B cell (primary cell): ENCODE data around the gene CDK9. TPM values are rescaled to one million over a fixed set of nuclear protein-coding genes. Genes with fewer than 3 reads are reported as not detected.

Source experiments
- ATAC-seq: fragments of 200-7000 bp; cut with Tn5 transposase; one replicate; pipeline ENCODE4 v1.10.0; 2021; ENCODE audit warnings: low read depth, mild to moderate bottlenecking, moderate number of reproducible peaks, moderate library complexity
- CTCF ChIA-PET: fragments of 350-600 bp; sonication (Branson Sonifier 250); formaldehyde crosslinking; loops from one replicate; lab custom pipeline; 2021; ENCODE audit warnings: antibody characterized with exemption, inconsistent platforms; lab: Charles Lee
- POLR2A ChIA-PET: fragments of 350-600 bp; sonication (Branson Sonifier 250); formaldehyde crosslinking; loops from one replicate; lab custom pipeline; 2021; ENCODE audit warnings: antibody characterized with exemption; lab: Charles Lee
- DNase-seq: peaks from one replicate; pipeline ENCODE4 v3.0.0; 2013
- H2AFZ ChIP-seq: 2 replicates; pipeline ENCODE4 v1.6.1; 2012; ENCODE audit warnings: mild to moderate bottlenecking, low read depth, low read length; ENCODE audit not compliant: insufficient read depth, poor library complexity, severe bottlenecking
- H3K27ac ChIP-seq, 2 donors: 1 replicate in 1 of 2; 2 replicates in 1 of 2; pipeline ENCODE4 v1.5.1; 2012 to 2013; ENCODE audit warnings: low read length in 2 of 2, mild to moderate bottlenecking in 2 of 2, moderate library complexity in 1 of 2
- H3K27me3 ChIP-seq, 4 experiments: fragments of 200-600 bp in 1 of 4; sonication (generic) in 1 of 4; replicated peaks in 1 of 4; 1 replicate in 2 of 4; 2 replicates in 2 of 4; pipeline versions ENCODE4 v1.6.1 to v1.7.0; 2013 to 2016; ENCODE audit warnings: low read length in 3 of 4, mild to moderate bottlenecking in 2 of 4, mixed read lengths in 1 of 4, moderate library complexity in 1 of 4; ENCODE audit not compliant: insufficient read depth in 4 of 4, control insufficient read depth in 3 of 4; ENCODE audit errors: control extremely low read depth in 1 of 4
- H3K36me3 ChIP-seq, 2 experiments: replicated peaks in 1 of 2; 1 replicate in 1 of 2; 2 replicates in 1 of 2; pipeline versions ENCODE4 v1.6.1 to v1.7.1; 2013; ENCODE audit warnings: low read length in 1 of 2; ENCODE audit not compliant: insufficient read depth in 2 of 2, control insufficient read depth in 1 of 2; ENCODE audit errors: control extremely low read depth in 1 of 2, extremely low read depth in 1 of 2
- H3K4me1 ChIP-seq, 2 donors: fragments of 200-600 bp in 1 of 2; sonication (generic) in 1 of 2; 1 replicate in 1 of 2; 2 replicates in 1 of 2; pipeline versions ENCODE4 v1.5.1 to v1.6.1; 2013 to 2017; ENCODE audit warnings: low read length in 2 of 2; ENCODE audit not compliant: control insufficient read depth in 2 of 2, insufficient read depth in 2 of 2
- H3K4me2 ChIP-seq: replicated peaks from 2 replicates; pipeline ENCODE3; 2012; ENCODE audit warnings: mild to moderate bottlenecking, low read depth, low read length; ENCODE audit not compliant: poor library complexity, severe bottlenecking
- H3K4me3 ChIP-seq, 5 experiments: fragments of 200-600 bp in 1 of 5; sonication (generic) in 1 of 5; 1 replicate in 3 of 5; 2 replicates in 2 of 5; pipeline versions ENCODE4 v1.5.1 to v1.7.0; 2011 to 2016; ENCODE audit warnings: low read length in 4 of 5, mild to moderate bottlenecking in 4 of 5, low read depth in 2 of 5, control low read depth in 1 of 5, moderate library complexity in 1 of 5; ENCODE audit not compliant: insufficient read depth in 1 of 5; ENCODE audit errors: control extremely low read depth in 1 of 5, extremely low read depth in 1 of 5
- H3K79me2 ChIP-seq: fragments of 200-600 bp; sonication (generic); one replicate; pipeline ENCODE4 v1.6.0; 2016; ENCODE audit warnings: low read length; ENCODE audit not compliant: control insufficient read depth, insufficient read depth
- H3K9ac ChIP-seq: fragments of 200-600 bp; sonication (generic); 2 replicates; pipeline ENCODE4 v1.6.1; 2017; ENCODE audit warnings: mild to moderate bottlenecking, low read length, moderate library complexity
- H3K9me3 ChIP-seq, 3 donors: one replicate each; pipeline versions ENCODE4 v1.6.1 to v1.7.1; 2013; ENCODE audit warnings: low read length in 2 of 3; ENCODE audit not compliant: control insufficient read depth in 2 of 3, insufficient read depth in 1 of 3; ENCODE audit errors: control extremely low read depth in 1 of 3
- H4K20me1 ChIP-seq: 2 replicates; pipeline ENCODE4 v1.6.0; 2012; ENCODE audit warnings: mild to moderate bottlenecking, low read length; ENCODE audit not compliant: insufficient read depth, control insufficient read depth, poor library complexity, severe bottlenecking
- H3K27ac Mint-ChIP-seq: one replicate; pipeline ENCODE4 v1.8.0; 2021; ENCODE audit warnings: mixed read lengths
- H3K27me3 Mint-ChIP-seq: one replicate; pipeline ENCODE4 v1.8.0; 2021; ENCODE audit warnings: mixed read lengths
- H3K4me1 Mint-ChIP-seq: one replicate; pipeline ENCODE4 v1.8.0; 2021; ENCODE audit warnings: mixed read lengths
- H3K4me3 Mint-ChIP-seq: one replicate; pipeline ENCODE4 v1.8.0; 2021; ENCODE audit warnings: mixed read lengths
- H3K9me3 Mint-ChIP-seq: one replicate; pipeline ENCODE4 v1.8.0; 2022; ENCODE audit warnings: mixed read lengths; ENCODE audit not compliant: insufficient read depth
- EZH2 ChIP-seq: IDR thresholded peaks from 2 replicates; pipeline ENCODE4 v1.6.1; 2012; ENCODE audit warnings: borderline replicate concordance, low read depth, mild to moderate bottlenecking, moderate library complexity, low read length; ENCODE audit not compliant: insufficient read depth, poor library complexity, severe bottlenecking
- WGBS: methylation state at CpG from one replicate; pipeline ENCODE4 v1.1.5; 2013; ENCODE audit warnings: missing lambda C conversion rate; ENCODE audit not compliant: insufficient coverage; 5-methylcytosine and 5-hydroxymethylcytosine counted together
- intact Hi-C: fragments of 100-400 bp; cut with micrococcal nuclease; formaldehyde crosslinking; loops from one replicate; pipeline ENCODE4 v1.10.0; 2022
- polyA plus RNA-seq: library from polyadenylated mRNA; depleted of rRNA; stranded (reverse); fragments of >200 nt; gene quantifications from 2 replicates; pipeline ENCODE4 v1.2.3, GENCODE V29; 2012
- total RNA-seq, 2 donors: library from RNA; stranded (reverse); fragments of 120-200 nt in 1 of 2; gene quantifications; 1 replicate in 1 of 2; 2 replicates in 1 of 2; pipeline versions ENCODE4 v1.2.3 to v1.2.4, GENCODE V29; 2013 to 2022
- TF ChIP-seq, protein P1 (sequence below): fragments of 200-600 bp; IDR thresholded peaks from one replicate; pipeline ENCODE4 v1.8.0; 2022; ENCODE audit warnings: antibody characterized with exemption, mild to moderate bottlenecking

The CDK9 gene
- total and polyA plus RNA-seq, 2 donors (not counting 1 experiment from before 2014, with no cell fraction given) = 145 to 176 TPM

DNA sequence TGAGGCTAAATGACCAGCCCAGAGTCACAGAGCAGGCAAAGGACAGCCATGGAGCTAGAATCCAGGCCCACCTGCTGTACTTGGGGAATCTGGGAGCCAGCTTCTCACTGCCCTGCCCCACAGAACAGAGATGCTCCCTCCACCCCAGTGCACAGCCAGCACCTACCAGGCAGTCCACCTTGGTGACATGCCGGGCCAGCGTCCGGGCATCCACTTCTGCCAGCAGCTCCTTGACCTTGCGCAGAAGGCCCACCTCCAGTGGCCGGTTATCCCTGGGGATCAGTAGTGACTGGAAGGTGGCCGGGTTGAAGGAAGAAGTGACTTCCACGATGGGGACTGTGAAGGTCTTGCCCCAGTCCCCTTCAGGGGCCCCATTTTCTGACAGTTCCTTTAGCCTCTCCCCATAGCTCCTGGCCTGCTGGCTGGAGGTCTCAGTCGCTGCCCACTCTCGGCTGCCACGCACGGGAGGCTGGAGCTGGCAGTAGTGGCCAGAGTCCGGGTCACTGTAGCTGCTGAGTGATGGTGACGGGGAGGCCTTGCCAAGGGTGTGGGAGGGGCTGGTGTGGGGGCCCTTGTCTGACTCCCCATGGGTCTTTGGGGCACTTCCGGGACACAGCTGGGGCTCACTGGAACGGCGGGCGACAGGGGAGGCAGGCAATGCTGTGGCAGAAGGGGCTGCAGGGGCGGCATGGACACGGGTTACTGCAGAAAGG lies 41.3 kb upstream of the CDK9 start:
- H3K79me2 ChIP-seq = peaks cover 7% of the 10 kb centered on the region
- DNase-seq (no peak), ATAC-seq (no peak)
- peaks cover 64% of the 10 kb centered on the region for H4K20me1 ChIP-seq
- H3K9me3 ChIP-seq = no peaks in the 10 kb centered on the region
- no peaks in the 10 kb centered on the region for H3K4me1 ChIP-seq
- no peaks in the 10 kb centered on the region for H3K4me1 Mint-ChIP-seq
- no peak for TF ChIP-seq EZH2
- TF ChIP-seq, protein P1, sequence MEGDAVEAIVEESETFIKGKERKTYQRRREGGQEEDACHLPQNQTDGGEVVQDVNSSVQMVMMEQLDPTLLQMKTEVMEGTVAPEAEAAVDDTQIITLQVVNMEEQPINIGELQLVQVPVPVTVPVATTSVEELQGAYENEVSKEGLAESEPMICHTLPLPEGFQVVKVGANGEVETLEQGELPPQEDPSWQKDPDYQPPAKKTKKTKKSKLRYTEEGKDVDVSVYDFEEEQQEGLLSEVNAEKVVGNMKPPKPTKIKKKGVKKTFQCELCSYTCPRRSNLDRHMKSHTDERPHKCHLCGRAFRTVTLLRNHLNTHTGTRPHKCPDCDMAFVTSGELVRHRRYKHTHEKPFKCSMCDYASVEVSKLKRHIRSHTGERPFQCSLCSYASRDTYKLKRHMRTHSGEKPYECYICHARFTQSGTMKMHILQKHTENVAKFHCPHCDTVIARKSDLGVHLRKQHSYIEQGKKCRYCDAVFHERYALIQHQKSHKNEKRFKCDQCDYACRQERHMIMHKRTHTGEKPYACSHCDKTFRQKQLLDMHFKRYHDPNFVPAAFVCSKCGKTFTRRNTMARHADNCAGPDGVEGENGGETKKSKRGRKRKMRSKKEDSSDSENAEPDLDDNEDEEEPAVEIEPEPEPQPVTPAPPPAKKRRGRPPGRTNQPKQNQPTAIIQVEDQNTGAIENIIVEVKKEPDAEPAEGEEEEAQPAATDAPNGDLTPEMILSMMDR = no peak
- no peak overlapping the region for H3K4me2 ChIP-seq
- H3K27ac Mint-ChIP-seq = no peak overlapping the region
- no peaks in the 10 kb centered on the region for H3K9me3 Mint-ChIP-seq
- H3K4me3 ChIP-seq = no peak overlapping the region
- WGBS = 98% methylated on average over 7 of the region's 19 CpGs
- no peaks in the 10 kb centered on the region for H3K27me3 ChIP-seq
- H3K36me3 ChIP-seq = peaks cover under 1 to 80% of the 10 kb centered on the region in 2 experiments
- no peak overlapping the region for H2AFZ ChIP-seq
- no peak overlapping the region for H3K9ac ChIP-seq
- no peaks in the 10 kb centered on the region for H3K27me3 Mint-ChIP-seq
- intact Hi-C loops = no loop called here
- peak overlapping the region in 1 of 2 donors; percentile 19 for H3K27ac ChIP-seq
- ChIA-PET POLR2A (interaction anchor here (0.6 kb wide), 2 partner anchors 12 to 35 kb away, joined by 3 to 4 read pairs; no protein-coding TSS in a partner anchor), CTCF (interaction anchor here (0.6 to 2.2 kb wide), 8 partner anchors 10 to 536 kb away, joined by 3 to 13 read pairs (median 4); partner anchors contain the start of gene TOR2A)
- H3K4me3 Mint-ChIP-seq = no peak overlapping the region

DNA sequence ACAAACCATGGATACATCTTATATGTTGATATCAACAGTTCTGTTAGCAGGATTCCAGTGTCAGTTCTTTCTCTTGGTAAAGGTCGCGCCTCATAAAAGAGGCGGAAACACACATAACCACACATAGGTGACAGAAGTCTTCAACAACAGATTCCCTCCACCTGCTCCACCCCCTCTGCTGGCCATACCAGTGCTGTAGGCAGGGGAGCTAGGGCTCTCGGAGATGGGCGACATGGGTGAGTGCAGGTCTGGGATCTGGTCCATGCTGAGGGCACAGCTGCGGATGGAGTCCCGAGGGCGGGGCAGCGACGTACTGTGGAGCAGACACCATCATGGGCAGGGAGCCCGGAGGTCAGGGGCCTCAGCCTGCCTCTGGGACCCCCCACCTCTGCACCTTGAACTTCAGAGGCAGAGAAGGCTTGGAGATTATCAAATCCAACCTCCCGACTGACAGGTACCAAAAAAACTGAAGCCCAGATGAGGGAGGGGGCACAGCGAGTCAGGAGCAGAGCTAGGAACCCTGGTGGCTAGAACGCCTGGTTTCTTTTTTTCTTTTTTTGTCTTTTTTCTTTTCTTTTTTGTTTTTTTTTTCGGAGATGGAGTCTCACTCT lies 38.8 kb upstream of the CDK9 start:
- H3K27me3 ChIP-seq = no peaks in the 10 kb centered on the region
- no peaks in the 10 kb centered on the region for H3K9me3 Mint-ChIP-seq
- peaks cover 22% of the 10 kb centered on the region for H3K79me2 ChIP-seq
- no peak overlapping the region for H3K27ac ChIP-seq
- H2AFZ ChIP-seq = no peak overlapping the region
- TF ChIP-seq, protein P1 = no peak
- no peak for TF ChIP-seq EZH2
- H3K4me3 Mint-ChIP-seq = no peak overlapping the region
- intact Hi-C loops = no loop called here
- H4K20me1 ChIP-seq = peaks cover 81% of the 10 kb centered on the region
- H3K36me3 ChIP-seq = peaks cover 3 to 84% of the 10 kb centered on the region in 2 experiments
- no peak overlapping the region for H3K4me2 ChIP-seq
- ATAC-seq = no peak
- H3K27me3 Mint-ChIP-seq = no peaks in the 10 kb centered on the region
- CTCF ChIA-PET = interaction anchor here (1.1 to 1.5 kb wide), 2 partner anchors 10 to 12 kb away, joined by 3 read pairs; partner anchors contain the start of gene TOR2A
- WGBS = 96% methylated on average over 10 of the region's 15 CpGs
- H3K4me1 Mint-ChIP-seq = peaks cover 3% of the 10 kb centered on the region
- H3K27ac Mint-ChIP-seq = peak overlapping the region; percentile 6
- no peak for DNase-seq
- no peak overlapping the region for H3K9ac ChIP-seq
- H3K4me3 ChIP-seq = no peak overlapping the region
- POLR2A ChIA-PET = no interaction called here
- H3K4me1 ChIP-seq = no peaks in the 10 kb centered on the region
- H3K9me3 ChIP-seq = no peaks in the 10 kb centered on the region
